Occipital lobe (tissue), 2 donors: Measurements from ENCODE around the gene SARDH. TPM values are rescaled to one million over a fixed set of nuclear protein-coding genes. Genes with fewer than 3 reads are reported as not detected.

Experiments used
- DNase-seq: peaks from one replicate; lab custom pipeline; 2025; lab: John Stamatoyannopoulos, UW
- total RNA-seq: library from RNA; depleted of rRNA; stranded (reverse); fragments of >200 nt; gene quantifications from one replicate; pipeline ENCODE4 v1.2.3, GENCODE V29; 2014

SARDH gene
- total RNA-seq, 1 donor from 2014 or later, result 2.5 TPM

- DNase-seq, result no peak
These were observed 65.5 kb downstream of the SARDH start for GRCh38 chr9:133672503-133673257.

- no peak for DNase-seq
These were observed 66.8 kb downstream of the SARDH start for GRCh38 chr9:133671371-133671770.

GRCh38 chr9:133670466-133670865, 67.7 kb downstream of the SARDH start:
- no peak for DNase-seq

- DNase-seq, result no peak
These were observed 68.9 kb downstream of the SARDH start for GRCh38 chr9:133669182-133669801.

- no peak for DNase-seq
These were observed 70.2 kb downstream of the SARDH start for GRCh38 chr9:133667759-133668450.

- DNase-seq, result no peak
These were observed 71.3 kb downstream of the SARDH start for GRCh38 chr9:133666845-133667244.

- DNase-seq, result no peak
These were observed 71.8 kb downstream of the SARDH start for GRCh38 chr9:133666387-133666786.

- DNase-seq, result no peak
These were observed 72.6 kb downstream of the SARDH start for GRCh38 chr9:133665535-133665934.

- no peak for DNase-seq
These were observed 73.1 kb downstream of the SARDH start for GRCh38 chr9:133665096-133665495.

GRCh38 chr9:133664173-133665050, 73.7 kb downstream of the SARDH start:
- DNase-seq, result no peak

GRCh38 chr9:133661846-133662540, 76.2 kb downstream of the SARDH start:
- DNase-seq, result no peak

- DNase-seq, result no peak
These were observed 78.6 kb downstream of the SARDH start for GRCh38 chr9:133659516-133659915.

- no peak for DNase-seq
These were observed 79.4 kb downstream of the SARDH start for GRCh38 chr9:133658442-133659431.

- no peak for DNase-seq
These were observed 81.0 kb downstream of the SARDH start for GRCh38 chr9:133657120-133657661.

GRCh38 chr9:133656211-133657119, 81.7 kb downstream of the SARDH start:
- DNase-seq, result no peak

- no peak for DNase-seq
These were observed 82.5 kb downstream of the SARDH start for GRCh38 chr9:133655701-133656100.

GRCh38 chr9:133654736-133655657, 83.2 kb downstream of the SARDH start:
- DNase-seq, result no peak
